Erythroblast (primary cell): ENCODE measurements around the gene CDRT4.

Source experiments
- GATA1 ChIP-seq: IDR thresholded peaks from 2 replicates; pipeline ENCODE4 v1.6.1; 2011; ENCODE audit warnings: low read depth, mild to moderate bottlenecking, control low read depth, low read length, moderate library complexity
- POLR2A ChIP-seq: IDR thresholded peaks from 2 replicates; pipeline ENCODE4 v1.6.1; 2011; ENCODE audit warnings: mild to moderate bottlenecking, low read length

DNA sequence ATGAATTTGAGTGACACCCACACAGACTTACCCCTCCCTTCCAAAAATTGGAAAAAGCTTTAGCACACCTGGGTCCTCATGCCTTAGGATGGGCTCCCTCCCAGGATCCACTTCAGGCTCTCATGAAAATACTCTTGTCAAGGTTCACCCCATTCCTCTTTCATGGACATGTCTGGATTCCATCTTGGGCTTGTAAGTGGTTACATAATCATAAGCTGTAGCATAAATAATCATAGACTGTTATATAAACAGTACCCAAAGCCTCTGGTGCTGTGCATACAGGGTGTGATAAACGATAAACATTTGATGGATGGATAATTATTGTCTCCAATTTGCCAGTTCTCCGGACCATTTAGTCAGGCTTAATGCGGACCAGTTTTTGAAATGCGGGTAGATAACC is 72.3 kb downstream of the CDRT4 start:
- TF ChIP-seq POLR2A (no peak), GATA1 (no peak)
